HepG2 (cell line): Measurements from ENCODE around the gene GLTPD2. TPM values are rescaled to one million over a fixed set of nuclear protein-coding genes. Genes with fewer than 3 reads are reported as not detected.
A peak's percentile ranks its signal among the peaks of the same experiment; 100 is the strongest.

Source experiments
- ATAC-seq: fragments of 200-7000 bp; cut with Tn5 transposase; 3 replicates; pipeline ENCODE4 v1.9.1; 2020; ENCODE audit warnings: mild to moderate bottlenecking, moderate library complexity
- BruUV-seq: library from RNA; stranded (reverse); fragments of 400-500 nt; replicated peaks from 2 replicates; lab custom pipeline; 2021; lab: Mats Ljungman, UMichigan
- CTCF ChIA-PET: fragments of 300-600 bp; formaldehyde crosslinking; extraction: SDS; loops from one replicate; lab custom pipeline; 2021; ENCODE audit warnings: low total read pairs, inconsistent platforms, low intra/inter-chr PET ratio; lab: Yijun Ruan, JAX
- POLR2A ChIA-PET: fragments of 350-600 bp; sonication (Branson Sonifier 250); formaldehyde crosslinking; loops from one replicate; lab custom pipeline; 2020; ENCODE audit warnings: antibody characterized with exemption, inconsistent platforms; lab: Yijun Ruan, JAX
- DNase-seq: peaks from one replicate; pipeline ENCODE4 v3.0.0-alpha.2; 2015; ENCODE audit warnings: low spot score
- FAIRE-seq: peaks from 3 replicates; lab custom pipeline; 2011; peaks lifted over from hg19 to GRCh38; lab: Jason Lieb, UNC
- H2AFZ ChIP-seq: one replicate; pipeline ENCODE4 v1.6.1; 2011; ENCODE audit warnings: low read length, inconsistent platforms
- H3K27ac ChIP-seq: fragments of 300-600 bp; 3 replicates; pipeline ENCODE4 v1.8.0; 2011; ENCODE audit warnings: mixed run types, mild to moderate bottlenecking, mixed read lengths, low read length, inconsistent platforms; ENCODE audit not compliant: insufficient read depth; ENCODE audit errors: extremely low read length
- H3K27me3 ChIP-seq, 2 experiments: fragments of 200-600 bp in 1 of 2; 2 replicates in 1 of 2; 3 replicates in 1 of 2; pipeline versions ENCODE4 v1.6.0 to v1.8.0; 2011; ENCODE audit warnings: low read length in 2 of 2, mild to moderate bottlenecking in 2 of 2, moderate library complexity in 2 of 2, inconsistent platforms in 1 of 2; ENCODE audit not compliant: insufficient read depth in 2 of 2, control insufficient read depth in 1 of 2
- H3K36me3 ChIP-seq, 2 experiments: fragments of 200-600 bp in 1 of 2; replicated peaks in 1 of 2; 2 replicates in 1 of 2; 3 replicates in 1 of 2; pipeline versions ENCODE4 v1.5.1 to v1.8.0; 2011; ENCODE audit warnings: low read length in 2 of 2, inconsistent platforms in 1 of 2; ENCODE audit not compliant: insufficient read depth in 2 of 2, control insufficient read depth in 1 of 2
- H3K4me1 ChIP-seq: 2 replicates; pipeline ENCODE4 v1.5.1; 2012; ENCODE audit warnings: low read length, inconsistent platforms; ENCODE audit not compliant: insufficient read depth
- H3K4me2 ChIP-seq: 2 replicates; pipeline ENCODE4 v1.6.0; 2011; ENCODE audit warnings: low read depth, low read length, inconsistent platforms
- H3K4me3 ChIP-seq, 3 experiments: fragments of 200-600 bp in 1 of 3; sonication (generic), shearing (Covaris generic) in 1 of 3; replicated peaks in 1 of 3; 2 replicates each; pipeline ENCODE4 v1.5.1; 2011 to 2016; ENCODE audit warnings: low read length in 3 of 3, inconsistent platforms in 2 of 3, low read depth in 2 of 3, mild to moderate bottlenecking in 2 of 3, control low read depth in 1 of 3, mixed read lengths in 1 of 3; ENCODE audit not compliant: insufficient read depth in 1 of 3
- H3K79me2 ChIP-seq: one replicate; pipeline ENCODE4 v1.6.1; 2011; ENCODE audit warnings: low read length, inconsistent platforms; ENCODE audit not compliant: insufficient read depth
- H3K9ac ChIP-seq: 2 replicates; pipeline ENCODE4 v1.6.0; 2011; ENCODE audit warnings: mild to moderate bottlenecking, low read depth, low read length, inconsistent platforms; ENCODE audit not compliant: insufficient read depth
- H3K9me3 ChIP-seq: 2 replicates; pipeline ENCODE4 v1.5.1; 2012; ENCODE audit warnings: mild to moderate bottlenecking, low read length
- H4K20me1 ChIP-seq: 2 replicates; pipeline ENCODE4 v1.6.0; 2011; ENCODE audit warnings: inconsistent platforms, mild to moderate bottlenecking, low read length, moderate library complexity; ENCODE audit not compliant: insufficient read depth
- HDAC6 ChIP-seq: fragments of 200-600 bp; sonication (generic); IDR thresholded peaks from 2 replicates; pipeline ENCODE4 v1.7.0; 2017; ENCODE audit warnings: mild to moderate bottlenecking, antibody characterized with exemption, low read length, low read depth
- HNRNPLL ChIP-seq: fragments of 200-400 bp; formaldehyde crosslinking; IDR thresholded peaks from 2 replicates; pipeline ENCODE4 v1.6.1; 2017; ENCODE audit warnings: mild to moderate bottlenecking, low read depth, low read length; ENCODE audit not compliant: poor library complexity, severe bottlenecking
- ZBTB38 ChIP-seq: sonication (generic); formaldehyde crosslinking; IDR thresholded peaks from 2 replicates; pipeline ENCODE4 v1.5.1; 2020; ENCODE audit warnings: mild to moderate bottlenecking, missing genetic modification reagents
- ZNF383 ChIP-seq: sonication (generic); formaldehyde crosslinking; IDR thresholded peaks from 2 replicates; pipeline ENCODE4 v1.4.0; 2020; ENCODE audit warnings: missing genetic modification reagents, mild to moderate bottlenecking, borderline replicate concordance
- WGBS: methylation state at CpG from one replicate; pipeline ENCODE4 v1.1.6; 2017; ENCODE audit warnings: low lambda C conversion rate; 5-methylcytosine and 5-hydroxymethylcytosine counted together
- in situ Hi-C: cut with HindIII; loops from 2 replicates; pipeline ENCODE4 v1.10.0; 2017; ENCODE audit warnings: low pct_unique_long_range_greater_than_20kb; ENCODE audit not compliant: extremely low pct_ligation_motif_present
- intact Hi-C: fragments of 100-400 bp; cut with micrococcal nuclease; formaldehyde crosslinking; loops from one replicate; pipeline ENCODE4 v1.10.0; 2022; ENCODE audit not compliant: unreplicated experiment
- polyA plus RNA-seq, 8 experiments: library from polyadenylated mRNA; depleted of rRNA in 3 of 8; stranded (reverse) in 7 of 8; unstranded in 1 of 8; fragments of >200 nt; fragmentation: Illumina TruSeq in 4 of 8; extraction: Trizol in 4 of 8; gene quantifications; 2 replicates each; pipeline versions ENCODE4 v1.2.1 to v1.2.3, GENCODE V29; 2011 to 2016; ENCODE audit warnings: low read depth in 4 of 8, missing spikeins in 1 of 8, mixed read lengths in 1 of 8; ENCODE audit not compliant: insufficient read depth in 1 of 8
- total RNA-seq, 5 experiments: library from RNA; depleted of rRNA; stranded (reverse); fragments of >200 nt; fragmentation: Illumina TruSeq; extraction: Trizol; gene quantifications; 2 replicates each; pipeline ENCODE4 v1.2.3, GENCODE V29; 2016; ENCODE audit warnings: low read depth in 1 of 5
- TF ChIP-seq, protein P1 (sequence below): sonication (generic); formaldehyde crosslinking; IDR thresholded peaks from 2 replicates; pipeline ENCODE4 v1.5.0; 2020; ENCODE audit warnings: mild to moderate bottlenecking, missing genetic modification reagents, moderate library complexity
- TF ChIP-seq, protein P2 (sequence below): sonication (generic); formaldehyde crosslinking; IDR thresholded peaks from 2 replicates; pipeline ENCODE4 v1.8.1; 2023; ENCODE audit warnings: mild to moderate bottlenecking, missing genetic modification reagents, borderline replicate concordance
- TF ChIP-seq, protein P3 (sequence below): sonication (generic); formaldehyde crosslinking; IDR thresholded peaks from 2 replicates; pipeline ENCODE4 v1.4.0; 2020; ENCODE audit warnings: missing genetic modification reagents
- TF ChIP-seq, protein P4 (sequence below): sonication (generic); formaldehyde crosslinking; IDR thresholded peaks from 2 replicates; pipeline ENCODE4 v1.4.0; 2020; ENCODE audit warnings: mild to moderate bottlenecking, missing genetic modification reagents

The GLTPD2 gene
- total and polyA plus RNA-seq, 2 of the 13 experiments (the other 11 are each of a cell fraction or from before 2014, with no cell fraction given), result 7.5 to 12.9 TPM

DNA sequence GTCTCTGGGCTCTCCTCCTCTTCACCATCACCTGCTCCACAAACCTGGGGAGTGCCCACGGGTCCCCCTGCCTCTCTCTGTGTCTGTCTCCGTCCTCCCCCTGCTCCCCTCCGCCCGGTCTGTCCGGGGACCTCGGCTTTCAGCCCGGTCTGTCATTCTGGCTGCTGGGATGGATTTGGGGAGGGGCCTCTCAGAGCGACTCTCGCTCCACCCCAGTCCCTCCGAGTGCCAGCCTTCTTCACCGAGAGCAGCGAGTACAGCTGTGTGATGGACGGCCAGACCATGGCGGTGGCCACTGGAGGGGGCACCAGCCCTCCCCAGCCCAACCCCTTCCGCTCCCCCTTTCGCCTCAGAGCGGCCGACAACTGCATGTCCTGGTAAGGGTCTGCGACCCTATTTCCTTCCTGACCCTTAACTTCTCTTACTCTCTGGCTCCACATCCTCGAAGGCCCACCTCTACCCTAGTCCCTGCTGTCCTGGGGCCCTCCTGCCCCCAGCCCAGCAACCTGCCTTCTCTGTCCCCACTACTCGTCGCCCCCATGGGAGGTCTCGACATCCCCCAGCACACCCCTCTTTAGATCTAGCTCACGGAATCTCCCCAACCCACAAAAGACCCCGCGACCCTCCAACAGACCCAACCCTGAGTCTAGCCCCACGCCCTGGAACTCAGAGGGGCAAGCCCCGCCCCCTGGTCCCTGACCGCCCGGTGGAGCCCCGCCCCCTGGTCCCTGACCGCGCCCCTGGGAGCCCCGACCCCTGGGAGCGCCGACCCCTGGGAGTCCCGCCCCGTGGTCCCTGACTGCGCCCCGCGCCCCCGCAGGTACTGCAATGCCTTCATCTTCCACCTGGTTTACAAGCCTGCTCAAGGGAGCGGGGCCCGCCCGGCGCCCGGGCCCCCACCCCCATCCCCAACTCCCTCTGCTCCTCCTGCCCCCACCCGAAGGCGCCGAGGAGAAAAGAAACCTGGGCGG lies 43.5 kb upstream of the GLTPD2 start:
- ChIA-PET POLR2A (interaction anchor here (0.7 to 2.2 kb wide), 3 partner anchors 9 to 45 kb away, joined by 4 to 9 read pairs (median 8); no protein-coding TSS in a partner anchor), CTCF (no interaction called here)
- no peak overlapping the region for H3K27ac ChIP-seq
- H3K9ac ChIP-seq, result no peak overlapping the region
- peaks cover 65% of the 10 kb centered on the region for H3K4me1 ChIP-seq
- H3K4me3 ChIP-seq, result no peak overlapping the region
- FAIRE-seq (no peak), ATAC-seq (no peak; the same call in 2 of the 3 replicates)
- no peaks in the 10 kb centered on the region for H3K36me3 ChIP-seq
- peaks cover 2 to 18% of the 10 kb centered on the region in 2 experiments; a peak in 3 of 5 replicates for H3K27me3 ChIP-seq
- no TSS peak for BruUV-seq
- no peak overlapping the region for H2AFZ ChIP-seq
- peak; percentile 61; the same call in 1 of the 2 replicates for TF ChIP-seq ZBTB38 (CRISPR knock-in tag)
- TF ChIP-seq ZNF383, result no peak
- TF ChIP-seq, protein P1, sequence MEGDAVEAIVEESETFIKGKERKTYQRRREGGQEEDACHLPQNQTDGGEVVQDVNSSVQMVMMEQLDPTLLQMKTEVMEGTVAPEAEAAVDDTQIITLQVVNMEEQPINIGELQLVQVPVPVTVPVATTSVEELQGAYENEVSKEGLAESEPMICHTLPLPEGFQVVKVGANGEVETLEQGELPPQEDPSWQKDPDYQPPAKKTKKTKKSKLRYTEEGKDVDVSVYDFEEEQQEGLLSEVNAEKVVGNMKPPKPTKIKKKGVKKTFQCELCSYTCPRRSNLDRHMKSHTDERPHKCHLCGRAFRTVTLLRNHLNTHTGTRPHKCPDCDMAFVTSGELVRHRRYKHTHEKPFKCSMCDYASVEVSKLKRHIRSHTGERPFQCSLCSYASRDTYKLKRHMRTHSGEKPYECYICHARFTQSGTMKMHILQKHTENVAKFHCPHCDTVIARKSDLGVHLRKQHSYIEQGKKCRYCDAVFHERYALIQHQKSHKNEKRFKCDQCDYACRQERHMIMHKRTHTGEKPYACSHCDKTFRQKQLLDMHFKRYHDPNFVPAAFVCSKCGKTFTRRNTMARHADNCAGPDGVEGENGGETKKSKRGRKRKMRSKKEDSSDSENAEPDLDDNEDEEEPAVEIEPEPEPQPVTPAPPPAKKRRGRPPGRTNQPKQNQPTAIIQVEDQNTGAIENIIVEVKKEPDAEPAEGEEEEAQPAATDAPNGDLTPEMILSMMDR (CRISPR knock-in tag), result peak; percentile 25; the same call in 1 of the 2 replicates
- TF ChIP-seq, protein P2, sequence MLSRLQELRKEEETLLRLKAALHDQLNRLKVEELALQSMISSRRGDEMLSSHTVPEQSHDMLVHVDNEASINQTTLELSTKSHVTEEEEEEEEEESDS, result no peak
- no peak for TF ChIP-seq HNRNPLL
- no peak for TF ChIP-seq HDAC6
- TF ChIP-seq, protein P3, sequence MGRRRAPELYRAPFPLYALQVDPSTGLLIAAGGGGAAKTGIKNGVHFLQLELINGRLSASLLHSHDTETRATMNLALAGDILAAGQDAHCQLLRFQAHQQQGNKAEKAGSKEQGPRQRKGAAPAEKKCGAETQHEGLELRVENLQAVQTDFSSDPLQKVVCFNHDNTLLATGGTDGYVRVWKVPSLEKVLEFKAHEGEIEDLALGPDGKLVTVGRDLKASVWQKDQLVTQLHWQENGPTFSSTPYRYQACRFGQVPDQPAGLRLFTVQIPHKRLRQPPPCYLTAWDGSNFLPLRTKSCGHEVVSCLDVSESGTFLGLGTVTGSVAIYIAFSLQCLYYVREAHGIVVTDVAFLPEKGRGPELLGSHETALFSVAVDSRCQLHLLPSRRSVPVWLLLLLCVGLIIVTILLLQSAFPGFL (CRISPR knock-in tag), result no peak
- TF ChIP-seq, protein P4, sequence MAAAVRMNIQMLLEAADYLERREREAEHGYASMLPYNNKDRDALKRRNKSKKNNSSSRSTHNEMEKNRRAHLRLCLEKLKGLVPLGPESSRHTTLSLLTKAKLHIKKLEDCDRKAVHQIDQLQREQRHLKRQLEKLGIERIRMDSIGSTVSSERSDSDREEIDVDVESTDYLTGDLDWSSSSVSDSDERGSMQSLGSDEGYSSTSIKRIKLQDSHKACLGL (CRISPR knock-in tag), result no peak
- TF ChIP-seq, all 625 proteins: peak for 2
- in situ Hi-C loops (no loop called here), intact Hi-C loops (no loop called here)
- DNase-seq, result no peak
- Histone ChIP-seq H3K79me2 (no peaks in the 10 kb centered on the region), H3K4me2 (0 out of 2 replicates have a peak overlapping the region, but pooled peaks have one; percentile 2), H4K20me1 (no peaks in the 10 kb centered on the region), H3K9me3 (no peaks in the 10 kb centered on the region)
- WGBS, result 71% methylated on average over 50 of the region's 51 CpGs
